Glutamatergic neuron (in vitro differentiated cells): ENCODE data around the gene RREB1. TPM values are rescaled to one million over a fixed set of nuclear protein-coding genes. Genes with fewer than 3 reads are reported as not detected.

ENCODE experiments used
- DNase-seq: peaks from one replicate; pipeline ENCODE4 v3.0.0; 2022
- H3K27ac Mint-ChIP-seq: one replicate; pipeline ENCODE4 v1.8.0; 2020; ENCODE audit warnings: mild to moderate bottlenecking, mixed read lengths, inconsistent platforms; ENCODE audit not compliant: unreplicated experiment
- H3K27me3 Mint-ChIP-seq: one replicate; pipeline ENCODE4 v1.8.0; 2020; ENCODE audit warnings: mild to moderate bottlenecking, moderate library complexity, mixed read lengths, inconsistent platforms; ENCODE audit not compliant: unreplicated experiment
- H3K36me3 Mint-ChIP-seq: one replicate; pipeline ENCODE4 v1.8.0; 2020; ENCODE audit warnings: mild to moderate bottlenecking, mixed read lengths, inconsistent platforms; ENCODE audit not compliant: unreplicated experiment
- H3K4me1 Mint-ChIP-seq: one replicate; pipeline ENCODE4 v1.8.0; 2020; ENCODE audit warnings: mild to moderate bottlenecking, low read depth, mixed read lengths, inconsistent platforms; ENCODE audit not compliant: unreplicated experiment
- H3K4me3 Mint-ChIP-seq: one replicate; pipeline ENCODE4 v1.8.0; 2020; ENCODE audit warnings: mild to moderate bottlenecking, mixed read lengths, inconsistent platforms; ENCODE audit not compliant: unreplicated experiment
- H3K9me3 Mint-ChIP-seq: one replicate; pipeline ENCODE4 v1.8.0; 2020; ENCODE audit warnings: mild to moderate bottlenecking, moderate library complexity, mixed read lengths, inconsistent platforms; ENCODE audit not compliant: unreplicated experiment
- CTCF ChIP-seq: fragments of 200-600 bp; sonication (generic); IDR thresholded peaks from one replicate; pipeline ENCODE4 v1.5.0; 2021; ENCODE audit not compliant: partially characterized antibody, unreplicated experiment
- total RNA-seq: library from RNA; stranded (reverse); fragmentation: NEBNext Ultra II Directional; extraction: Animal tissue kit (Norgen Biotek cat#: 25700); gene quantifications from one replicate; pipeline ENCODE4 v1.2.1, GENCODE V29; 2021; ENCODE audit not compliant: unreplicated experiment

RREB1 gene
- total RNA-seq, 1 donor from 2014 or later: 3.4 TPM

GRCh38 chr6:7161845-7162244 lies 54.1 kb downstream of the RREB1 start:
- H3K4me3 Mint-ChIP-seq: no peak overlapping the region
- H3K9me3 Mint-ChIP-seq: peaks cover 3% of the 10 kb centered on the region
- no peaks in the 10 kb centered on the region for H3K36me3 Mint-ChIP-seq
- H3K27me3 Mint-ChIP-seq: no peaks in the 10 kb centered on the region
- H3K4me1 Mint-ChIP-seq: peaks cover 21% of the 10 kb centered on the region
- TF ChIP-seq CTCF: no peak
- H3K27ac Mint-ChIP-seq: no peak overlapping the region
- no peak for DNase-seq

- H3K27ac Mint-ChIP-seq: no peak overlapping the region
Observed at GRCh38 chr6:7163661-7164071, 55.9 kb downstream of the RREB1 start.

GRCh38 chr6:7164536-7165001 lies 56.8 kb downstream of the RREB1 start:
- peaks cover 2% of the 10 kb centered on the region for H3K27me3 Mint-ChIP-seq
- H3K9me3 Mint-ChIP-seq: peaks cover 5% of the 10 kb centered on the region
- no peaks in the 10 kb centered on the region for H3K36me3 Mint-ChIP-seq
- no peak overlapping the region for H3K4me3 Mint-ChIP-seq
- peaks cover 24% of the 10 kb centered on the region for H3K4me1 Mint-ChIP-seq
- H3K27ac Mint-ChIP-seq: no peak overlapping the region
- no peak for TF ChIP-seq CTCF
- no peak for DNase-seq

More at GRCh38 chr6:7163661-7164071, 55.9 kb downstream of the RREB1 start:
- H3K9me3 Mint-ChIP-seq: peaks cover 5% of the 10 kb centered on the region
- DNase-seq: no peak
- H3K27me3 Mint-ChIP-seq: no peaks in the 10 kb centered on the region
- H3K36me3 Mint-ChIP-seq: no peaks in the 10 kb centered on the region
- TF ChIP-seq CTCF: no peak
- no peak overlapping the region for H3K4me3 Mint-ChIP-seq
- H3K4me1 Mint-ChIP-seq: peaks cover 20% of the 10 kb centered on the region

- Mint-ChIP-seq H3K36me3 (no peaks in the 10 kb centered on the region), H3K4me3 (peak overlapping the region; percentile 0), H3K4me1 (peaks cover 26% of the 10 kb centered on the region), H3K9me3 (peaks cover 5% of the 10 kb centered on the region), H3K27me3 (peaks cover 4% of the 10 kb centered on the region), H3K27ac (no peak overlapping the region)
- no peak for DNase-seq
- no peak for TF ChIP-seq CTCF
Observed at GRCh38 chr6:7165002-7165889, 57.5 kb downstream of the RREB1 start.

GRCh38 chr6:7165890-7166267 lies 58.1 kb downstream of the RREB1 start:
- Mint-ChIP-seq H3K36me3 (no peaks in the 10 kb centered on the region), H3K9me3 (peaks cover 5% of the 10 kb centered on the region), H3K27ac (no peak overlapping the region), H3K4me1 (peaks cover 29% of the 10 kb centered on the region), H3K4me3 (no peak overlapping the region), H3K27me3 (peaks cover 4% of the 10 kb centered on the region)
- DNase-seq: no peak
- no peak for TF ChIP-seq CTCF
